ENCODE measurements around the gene SYNE3. TPM values are rescaled to one million over a fixed set of nuclear protein-coding genes. Genes with fewer than 3 reads are reported as not detected.
"Not testable (repeated sequence)": the region's sequence is repeated elsewhere in the genome, so short reads cannot be mapped to it uniquely, and the experiment has no call there.

Gene SYNE3
- total RNA-seq, 1 donor from 2014 or later, result 27.0 TPM

DNA sequence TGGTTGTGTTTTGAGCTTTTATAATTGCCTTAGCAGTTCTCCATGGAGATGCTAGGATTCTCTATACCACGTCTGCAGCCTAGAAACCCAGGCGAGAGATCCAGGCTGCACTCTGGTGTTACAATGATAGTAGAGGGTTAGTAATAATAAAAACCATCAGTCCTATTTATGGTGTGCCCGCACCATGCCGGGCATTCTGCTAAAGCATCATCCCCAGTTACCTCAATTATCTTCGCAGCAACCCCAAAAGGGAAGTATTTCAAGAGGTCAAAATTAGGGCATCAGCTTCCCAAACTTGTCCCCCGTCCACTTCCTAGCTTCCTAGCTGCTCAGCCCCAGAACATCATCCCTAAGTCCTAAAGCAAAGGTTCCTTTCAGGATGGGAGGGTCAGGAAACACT lies 3.2 kb downstream of the SYNE3 start:
- TF ChIP-seq, protein P1, sequence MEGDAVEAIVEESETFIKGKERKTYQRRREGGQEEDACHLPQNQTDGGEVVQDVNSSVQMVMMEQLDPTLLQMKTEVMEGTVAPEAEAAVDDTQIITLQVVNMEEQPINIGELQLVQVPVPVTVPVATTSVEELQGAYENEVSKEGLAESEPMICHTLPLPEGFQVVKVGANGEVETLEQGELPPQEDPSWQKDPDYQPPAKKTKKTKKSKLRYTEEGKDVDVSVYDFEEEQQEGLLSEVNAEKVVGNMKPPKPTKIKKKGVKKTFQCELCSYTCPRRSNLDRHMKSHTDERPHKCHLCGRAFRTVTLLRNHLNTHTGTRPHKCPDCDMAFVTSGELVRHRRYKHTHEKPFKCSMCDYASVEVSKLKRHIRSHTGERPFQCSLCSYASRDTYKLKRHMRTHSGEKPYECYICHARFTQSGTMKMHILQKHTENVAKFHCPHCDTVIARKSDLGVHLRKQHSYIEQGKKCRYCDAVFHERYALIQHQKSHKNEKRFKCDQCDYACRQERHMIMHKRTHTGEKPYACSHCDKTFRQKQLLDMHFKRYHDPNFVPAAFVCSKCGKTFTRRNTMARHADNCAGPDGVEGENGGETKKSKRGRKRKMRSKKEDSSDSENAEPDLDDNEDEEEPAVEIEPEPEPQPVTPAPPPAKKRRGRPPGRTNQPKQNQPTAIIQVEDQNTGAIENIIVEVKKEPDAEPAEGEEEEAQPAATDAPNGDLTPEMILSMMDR (IDR thresholded peaks at IDR 0.05), result no peak
- no peak for TF ChIP-seq POLR2AphosphoS5 (IDR thresholded peaks at IDR 0.05; ENCODE audit: insufficient read depth in 1 of 2, low read depth in 1 of 2)
- no peak for TF ChIP-seq POLR2A (IDR thresholded peaks at IDR 0.05)
- intact Hi-C loops (cut with DNase I), result no loop called here
- no peaks in the 10 kb centered on the region for H3K9me3 ChIP-seq
- DNase-seq (ENCODE audit: extremely low spot score in 2 of 2), result no peak
- peak overlapping the region; percentile 94 for H3K27ac ChIP-seq
- no peaks in the 10 kb centered on the region for H3K27me3 ChIP-seq
- H3K36me3 ChIP-seq, result no peaks in the 10 kb centered on the region
- H3K4me3 ChIP-seq, result no peak overlapping the region
- peaks cover 86% of the 10 kb centered on the region for H3K4me1 ChIP-seq

DNA sequence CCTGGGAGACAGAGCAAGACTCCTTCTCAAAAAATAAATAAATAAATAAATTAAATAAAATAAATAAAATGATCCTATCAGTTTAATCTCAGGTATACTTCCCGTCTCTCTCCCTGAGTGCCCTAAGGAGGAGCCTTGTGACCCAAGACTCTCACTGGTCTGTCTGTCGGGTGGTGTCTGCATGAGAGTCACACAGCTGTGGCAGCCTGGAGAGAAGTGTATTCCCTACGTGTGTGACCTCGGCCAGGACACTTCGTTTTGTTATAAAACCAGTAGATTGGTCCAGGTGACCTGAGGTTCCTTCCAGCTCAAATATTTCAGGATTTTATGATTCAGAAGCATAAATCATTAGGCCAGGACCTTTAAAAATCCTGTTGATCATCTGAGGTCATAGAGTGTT lies 4.8 kb downstream of the SYNE3 start:
- Histone ChIP-seq H3K36me3 (no peaks in the 10 kb centered on the region), H3K9me3 (no peaks in the 10 kb centered on the region), H3K27me3 (no peaks in the 10 kb centered on the region), H3K4me1 (peaks cover 86% of the 10 kb centered on the region), H3K4me3 (no peak overlapping the region), H3K27ac (peak overlapping the region; percentile 60)
- DNase-seq (ENCODE audit: extremely low spot score in 2 of 2), result no peak
- intact Hi-C loops (cut with DNase I), result no loop called here
- TF ChIP-seq, protein P1 (IDR thresholded peaks at IDR 0.05), result no peak

DNA sequence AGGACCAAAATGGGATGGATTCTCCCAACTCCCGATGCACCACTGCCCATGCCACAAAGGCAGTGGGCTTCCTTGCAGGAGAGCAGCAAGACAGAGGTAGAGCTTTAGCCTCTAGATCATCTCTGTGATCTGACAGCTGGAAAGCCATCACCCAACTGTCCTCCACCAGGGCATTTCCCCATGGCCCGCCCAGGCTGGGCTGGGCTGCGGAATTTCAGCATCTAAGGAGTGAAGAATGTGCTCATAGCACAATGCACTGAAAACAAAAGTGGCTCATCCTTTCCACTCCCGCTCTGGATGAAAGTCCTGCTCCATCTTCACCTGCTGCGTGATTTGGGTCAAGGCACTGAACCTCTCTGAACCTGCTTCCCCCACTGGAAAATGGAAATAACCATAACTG lies 5.6 kb downstream of the SYNE3 start:
- no peaks in the 10 kb centered on the region for H3K27me3 ChIP-seq
- H3K36me3 ChIP-seq, result no peaks in the 10 kb centered on the region
- H3K27ac ChIP-seq, result peak overlapping the region; percentile 60
- DNase-seq (ENCODE audit: extremely low spot score in 2 of 2), result no peak
- no peaks in the 10 kb centered on the region for H3K9me3 ChIP-seq
- TF ChIP-seq POLR2AphosphoS5 (IDR thresholded peaks at IDR 0.05; ENCODE audit: insufficient read depth in 1 of 2, low read depth in 1 of 2) (no peak), POLR2A (IDR thresholded peaks at IDR 0.05) (no peak)
- TF ChIP-seq, protein P1 (IDR thresholded peaks at IDR 0.05), result no peak
- intact Hi-C loops (cut with DNase I), result no loop called here
- peaks cover 92% of the 10 kb centered on the region for H3K4me1 ChIP-seq
- no peak overlapping the region for H3K4me3 ChIP-seq

DNA sequence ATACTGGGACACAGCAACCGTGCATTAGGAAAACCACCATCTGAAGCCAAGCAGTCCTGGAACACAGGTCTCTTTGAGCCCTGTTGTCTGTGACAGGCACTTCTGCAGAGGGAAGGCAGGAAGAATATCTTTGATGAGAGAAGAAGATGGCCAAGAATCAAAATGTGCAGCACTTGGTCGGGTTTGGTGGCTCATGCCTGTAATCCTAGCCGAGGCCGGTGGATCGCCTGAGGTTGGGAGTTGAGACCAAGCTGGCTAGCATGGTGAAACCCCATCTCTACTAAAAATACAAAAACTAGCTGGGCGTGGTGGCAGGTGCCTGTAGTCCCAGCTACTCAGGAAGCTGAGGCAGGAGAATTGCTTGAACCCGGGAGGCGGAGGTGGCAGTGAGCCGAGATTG lies 6.1 kb downstream of the SYNE3 start:
- peak overlapping the region; percentile 60 for H3K27ac ChIP-seq
- intact Hi-C loops (cut with DNase I); H3K9me3 ChIP-seq; H3K36me3 ChIP-seq; H3K4me3 ChIP-seq; H3K27me3 ChIP-seq; DNase-seq (ENCODE audit: extremely low spot score in 2 of 2): not testable (repeated sequence)
- H3K4me1 ChIP-seq, result peaks cover 89% of the 10 kb centered on the region

DNA sequence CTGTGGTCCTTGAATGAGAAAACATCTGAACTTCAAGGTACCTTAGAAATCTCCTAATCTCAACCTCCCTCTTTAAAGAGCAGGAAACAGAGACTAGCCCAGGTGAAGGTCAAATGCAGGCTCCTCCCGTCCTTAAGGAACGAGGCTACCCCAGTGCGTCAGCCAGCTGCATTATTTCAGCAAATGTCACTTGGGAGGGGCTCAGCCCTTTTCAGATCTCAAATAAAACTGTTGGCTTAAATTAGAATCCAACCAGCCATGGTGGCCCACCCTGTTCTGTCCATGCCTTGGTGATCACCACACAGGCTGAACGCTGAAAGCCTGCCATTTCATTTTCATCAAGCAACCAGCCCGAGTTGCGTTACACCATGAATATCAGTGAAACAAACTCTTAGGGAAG lies 7.0 kb downstream of the SYNE3 start:
- peak overlapping the region; percentile 60 for H3K27ac ChIP-seq
- no peak overlapping the region for H3K4me3 ChIP-seq
- intact Hi-C loops (cut with DNase I), result no loop called here
- DNase-seq (ENCODE audit: extremely low spot score in 2 of 2), result no peak
- no peaks in the 10 kb centered on the region for H3K9me3 ChIP-seq
- H3K4me1 ChIP-seq, result peaks cover 88% of the 10 kb centered on the region
- TF ChIP-seq, protein P1 (IDR thresholded peaks at IDR 0.05), result no peak
- TF ChIP-seq POLR2AphosphoS5 (IDR thresholded peaks at IDR 0.05; ENCODE audit: insufficient read depth in 1 of 2, low read depth in 1 of 2) (no peak), POLR2A (IDR thresholded peaks at IDR 0.05) (no peak)
- no peaks in the 10 kb centered on the region for H3K36me3 ChIP-seq
- no peaks in the 10 kb centered on the region for H3K27me3 ChIP-seq

DNA sequence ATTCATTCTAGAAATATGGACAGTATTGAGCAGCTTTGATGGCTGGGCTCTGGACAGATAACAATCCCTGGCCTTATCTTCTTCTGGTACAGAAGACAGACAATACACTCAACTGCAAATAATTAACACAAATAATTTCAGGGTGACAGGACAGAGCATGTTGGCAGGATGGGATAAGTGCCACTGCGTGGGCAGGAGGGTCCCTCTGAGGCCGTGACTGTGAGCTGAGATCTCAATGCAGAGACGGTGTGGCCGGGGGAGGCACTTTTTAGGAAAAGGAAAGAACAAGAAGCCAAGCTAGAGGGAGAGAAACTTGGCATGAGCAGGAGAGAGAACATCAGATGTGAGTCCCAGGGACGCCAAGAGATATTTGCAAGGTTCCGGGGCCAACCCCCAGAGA lies 8.1 kb downstream of the SYNE3 start:
- H3K4me3 ChIP-seq, result no peak overlapping the region
- peaks cover 88% of the 10 kb centered on the region for H3K4me1 ChIP-seq
- H3K27me3 ChIP-seq, result no peaks in the 10 kb centered on the region
- H3K9me3 ChIP-seq, result no peaks in the 10 kb centered on the region
- no peaks in the 10 kb centered on the region for H3K36me3 ChIP-seq
- TF ChIP-seq POLR2AphosphoS5 (IDR thresholded peaks at IDR 0.05; ENCODE audit: insufficient read depth in 1 of 2, low read depth in 1 of 2) (no peak), POLR2A (IDR thresholded peaks at IDR 0.05) (no peak)
- TF ChIP-seq, protein P1 (IDR thresholded peaks at IDR 0.05), result no peak
- no peak for DNase-seq (ENCODE audit: extremely low spot score in 2 of 2)
- peak overlapping the region; percentile 60 for H3K27ac ChIP-seq
- intact Hi-C loops (cut with DNase I), result no loop called here

Measured in vagina (tissue), 2 donors.